ENCODE measurements around the gene SERPINB6.

Gene SERPINB6

DNA sequence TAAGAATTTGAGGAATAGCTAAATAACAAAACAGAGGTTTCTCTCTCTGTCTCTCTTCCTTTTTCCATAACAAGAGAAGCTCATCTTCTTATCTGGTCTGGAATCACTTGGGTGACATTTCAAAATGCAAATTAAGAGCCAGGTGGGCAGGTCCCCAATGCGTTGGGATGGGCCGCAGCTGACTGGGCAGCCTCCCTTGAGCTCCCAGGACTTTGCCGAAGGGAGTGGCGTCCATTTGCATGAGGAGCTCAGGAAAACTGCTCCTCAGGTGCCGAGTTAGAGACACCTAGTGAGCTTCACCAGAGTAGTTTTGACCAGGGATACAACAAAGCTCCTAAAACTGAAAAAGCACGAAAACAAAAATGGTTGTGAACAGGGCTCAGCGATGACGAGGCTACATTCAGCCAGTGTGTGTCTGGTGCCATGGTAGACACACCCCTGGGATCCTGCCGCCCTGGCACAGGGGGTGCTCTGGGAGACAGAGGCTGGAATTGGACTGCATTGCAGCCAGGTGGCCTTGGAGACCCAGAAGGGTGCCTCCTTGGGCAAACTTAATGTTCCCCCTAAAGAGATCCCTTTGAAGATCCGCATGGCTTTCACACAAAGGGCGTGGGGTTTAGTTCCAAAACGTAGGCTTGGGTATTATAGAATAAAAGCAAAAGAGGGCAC, 13.5 kb upstream of the SERPINB6 start:
- TF ChIP-seq, protein P1, sequence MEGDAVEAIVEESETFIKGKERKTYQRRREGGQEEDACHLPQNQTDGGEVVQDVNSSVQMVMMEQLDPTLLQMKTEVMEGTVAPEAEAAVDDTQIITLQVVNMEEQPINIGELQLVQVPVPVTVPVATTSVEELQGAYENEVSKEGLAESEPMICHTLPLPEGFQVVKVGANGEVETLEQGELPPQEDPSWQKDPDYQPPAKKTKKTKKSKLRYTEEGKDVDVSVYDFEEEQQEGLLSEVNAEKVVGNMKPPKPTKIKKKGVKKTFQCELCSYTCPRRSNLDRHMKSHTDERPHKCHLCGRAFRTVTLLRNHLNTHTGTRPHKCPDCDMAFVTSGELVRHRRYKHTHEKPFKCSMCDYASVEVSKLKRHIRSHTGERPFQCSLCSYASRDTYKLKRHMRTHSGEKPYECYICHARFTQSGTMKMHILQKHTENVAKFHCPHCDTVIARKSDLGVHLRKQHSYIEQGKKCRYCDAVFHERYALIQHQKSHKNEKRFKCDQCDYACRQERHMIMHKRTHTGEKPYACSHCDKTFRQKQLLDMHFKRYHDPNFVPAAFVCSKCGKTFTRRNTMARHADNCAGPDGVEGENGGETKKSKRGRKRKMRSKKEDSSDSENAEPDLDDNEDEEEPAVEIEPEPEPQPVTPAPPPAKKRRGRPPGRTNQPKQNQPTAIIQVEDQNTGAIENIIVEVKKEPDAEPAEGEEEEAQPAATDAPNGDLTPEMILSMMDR (conservative IDR thresholded peaks at IDR 0.05; ENCODE audit: low read depth, low read length) = no peak
- no peak overlapping the region for H3K4me3 ChIP-seq (ENCODE audit: low read depth, low read length)

DNA sequence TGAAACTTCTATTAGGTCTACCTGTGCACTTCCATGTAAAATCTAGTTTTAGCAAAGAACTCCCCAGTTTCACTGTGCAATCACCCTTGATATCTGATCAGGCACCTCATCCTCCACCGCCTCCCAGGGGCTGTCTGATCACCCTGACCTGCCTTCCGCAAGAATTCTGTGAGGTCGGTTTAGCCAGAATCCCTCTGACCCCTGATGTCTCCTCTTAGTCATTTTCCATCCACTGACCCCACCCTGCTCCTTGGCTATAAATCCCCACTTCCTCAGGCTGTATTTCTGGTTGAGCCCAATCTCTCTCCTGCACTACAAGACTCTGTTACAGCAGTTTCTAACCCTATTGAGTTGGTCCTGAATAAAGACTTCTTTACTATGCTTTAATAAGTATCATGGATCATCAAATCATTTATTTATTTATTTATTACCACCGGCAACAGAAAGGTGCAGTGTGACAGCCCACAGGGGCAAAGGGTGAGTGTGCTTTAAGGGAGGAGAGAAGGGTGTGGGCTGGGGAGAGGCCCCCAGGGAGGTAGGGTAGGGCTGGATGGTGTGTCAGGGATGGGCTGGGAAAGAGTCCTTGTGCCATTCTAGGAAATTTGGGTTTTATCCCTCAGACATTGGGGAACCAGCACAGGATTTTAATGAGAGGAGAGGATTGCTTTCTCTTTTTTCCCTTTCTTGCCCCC, 11.2 kb upstream of the SERPINB6 start:
- TF ChIP-seq, protein P1 (conservative IDR thresholded peaks at IDR 0.05; ENCODE audit: low read depth, low read length) = no peak
- no peak for DNase-seq (ENCODE audit: low read depth)
- no peak overlapping the region for H3K4me3 ChIP-seq (ENCODE audit: low read depth, low read length)

More for the DNA sequence above, 13.5 kb upstream of the SERPINB6 start:
- DNase-seq (ENCODE audit: low read depth) = no peak

DNA sequence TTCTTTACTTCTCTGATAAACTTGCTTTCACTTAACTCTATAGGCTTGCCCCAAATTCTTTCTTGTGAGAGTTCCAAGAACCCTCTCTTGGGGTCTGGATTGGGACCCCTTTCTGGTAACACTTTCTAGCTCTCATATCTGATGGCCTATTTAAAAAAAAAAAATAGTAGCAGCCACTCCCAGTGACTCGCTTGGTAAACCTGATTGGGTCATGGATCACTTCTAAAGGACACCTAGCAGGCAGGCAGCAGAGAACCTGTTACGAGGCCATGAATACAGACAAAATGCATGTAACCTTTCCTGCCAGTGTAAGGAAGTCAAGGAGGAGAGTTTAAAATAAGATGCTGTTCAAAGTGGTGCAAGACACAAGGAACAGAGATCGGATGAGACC, 9.1 kb upstream of the SERPINB6 start:
- H3K4me3 ChIP-seq (ENCODE audit: low read depth, low read length) = no peak overlapping the region
- no peak for DNase-seq (ENCODE audit: low read depth)
- TF ChIP-seq, protein P1 (conservative IDR thresholded peaks at IDR 0.05; ENCODE audit: low read depth, low read length) = no peak

DNA sequence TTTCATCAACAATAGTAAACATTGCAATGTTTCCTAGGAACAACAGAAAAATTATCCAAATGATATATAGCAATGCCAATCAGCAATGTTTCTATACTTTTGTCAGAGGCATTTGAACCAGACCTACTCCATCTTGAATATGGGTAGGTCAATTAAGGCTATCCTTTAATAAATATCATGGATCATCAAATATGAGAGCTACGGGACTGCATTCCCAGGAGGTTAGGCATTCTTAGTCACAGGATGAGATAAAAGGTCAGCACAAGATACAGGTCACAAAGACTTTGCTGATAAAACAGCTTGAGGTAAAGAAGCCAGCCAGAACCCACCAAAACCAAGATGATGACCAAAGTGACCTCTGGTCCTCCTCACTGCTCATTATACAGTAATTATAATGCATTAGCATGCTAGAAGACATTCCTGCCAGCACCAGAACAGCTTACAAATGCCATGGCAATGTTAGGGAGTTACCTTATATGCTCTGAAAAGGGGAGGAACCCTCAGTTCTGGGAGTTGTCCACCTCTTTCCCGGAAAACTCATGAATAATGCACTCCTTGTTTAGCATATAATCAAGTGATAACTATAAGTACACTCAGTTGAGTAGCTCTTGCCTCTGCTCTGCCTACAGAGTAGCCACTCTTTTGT, 8.6 kb upstream of the SERPINB6 start:
- DNase-seq (ENCODE audit: low read depth) = no peak
- TF ChIP-seq, protein P1 (conservative IDR thresholded peaks at IDR 0.05; ENCODE audit: low read depth, low read length) = no peak

DNA sequence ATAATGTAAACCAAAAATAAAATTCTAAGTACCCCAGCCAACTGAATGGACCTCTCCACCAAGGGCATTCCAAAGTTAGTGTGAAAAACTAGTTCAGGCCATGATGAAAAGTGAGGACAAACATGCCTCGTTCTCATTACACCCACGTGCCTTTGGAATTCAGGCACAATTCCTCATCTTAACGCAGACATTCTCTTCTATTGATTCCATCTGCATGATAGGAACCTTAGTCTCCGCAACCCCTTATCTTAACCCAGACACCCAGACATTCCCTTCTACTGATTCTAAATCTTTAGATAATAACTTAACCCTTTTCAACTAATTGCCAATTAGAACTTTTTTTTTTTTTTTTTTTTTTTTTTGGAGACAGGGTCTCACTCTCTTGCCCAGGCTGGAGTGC, 7.6 kb upstream of the SERPINB6 start:
- TF ChIP-seq, protein P1 (conservative IDR thresholded peaks at IDR 0.05; ENCODE audit: low read depth, low read length) = no peak
- no peak for DNase-seq (ENCODE audit: low read depth)
- no peak overlapping the region for H3K4me3 ChIP-seq (ENCODE audit: low read depth, low read length)

More for the DNA sequence above, 8.6 kb upstream of the SERPINB6 start:
- no peak overlapping the region for H3K4me3 ChIP-seq (ENCODE audit: low read depth, low read length)

DNA sequence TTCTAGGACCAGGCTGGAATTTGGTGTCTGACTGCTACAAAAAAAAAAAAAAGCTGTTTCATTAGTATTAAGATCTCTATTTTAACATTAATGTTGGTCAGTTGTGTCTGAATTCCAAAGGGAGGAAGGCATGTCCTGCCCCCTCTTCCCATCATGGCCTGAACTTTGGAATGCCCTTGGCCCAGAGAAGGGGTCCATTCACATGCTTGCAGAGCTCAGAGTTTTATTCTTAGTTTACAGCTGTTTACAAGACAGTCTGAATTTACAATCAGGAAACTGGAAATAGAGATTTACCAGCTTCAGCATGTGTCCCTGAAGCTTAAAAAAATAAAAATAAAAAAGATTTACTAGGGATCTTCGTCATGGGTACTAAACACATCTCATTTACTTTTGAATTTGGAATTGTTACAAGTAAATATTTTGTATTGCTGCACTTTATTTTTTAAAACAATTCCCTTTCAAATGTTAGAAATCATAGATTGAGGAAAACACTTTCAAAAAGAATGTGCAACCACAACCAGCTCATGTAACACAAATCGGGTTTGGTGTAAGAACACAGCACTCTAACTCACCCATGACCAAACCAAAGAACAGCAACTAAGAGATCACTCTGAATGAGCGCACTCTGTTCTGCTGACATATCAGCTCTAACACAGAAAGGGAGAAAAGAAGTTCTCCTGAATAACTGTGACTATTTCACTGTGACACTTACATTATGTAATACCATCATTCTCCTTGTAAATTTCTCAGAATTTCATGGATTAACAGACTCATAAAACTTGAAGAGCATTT, 6.6 kb upstream of the SERPINB6 start:
- H3K4me3 ChIP-seq (ENCODE audit: low read depth, low read length) = no peak overlapping the region

More for the DNA sequence above, 6.6 kb upstream of the SERPINB6 start:
- no peak for DNase-seq (ENCODE audit: low read depth)
- TF ChIP-seq, protein P1 (conservative IDR thresholded peaks at IDR 0.05; ENCODE audit: low read depth, low read length) = no peak

Measured in choroid plexus epithelial cell (primary cell).